ENCODE results near the gene SLX4.
"Not testable (repeated sequence)": the region's sequence is repeated elsewhere in the genome, so short reads cannot be mapped to it uniquely, and the experiment has no call there.

The SLX4 gene, protein sequence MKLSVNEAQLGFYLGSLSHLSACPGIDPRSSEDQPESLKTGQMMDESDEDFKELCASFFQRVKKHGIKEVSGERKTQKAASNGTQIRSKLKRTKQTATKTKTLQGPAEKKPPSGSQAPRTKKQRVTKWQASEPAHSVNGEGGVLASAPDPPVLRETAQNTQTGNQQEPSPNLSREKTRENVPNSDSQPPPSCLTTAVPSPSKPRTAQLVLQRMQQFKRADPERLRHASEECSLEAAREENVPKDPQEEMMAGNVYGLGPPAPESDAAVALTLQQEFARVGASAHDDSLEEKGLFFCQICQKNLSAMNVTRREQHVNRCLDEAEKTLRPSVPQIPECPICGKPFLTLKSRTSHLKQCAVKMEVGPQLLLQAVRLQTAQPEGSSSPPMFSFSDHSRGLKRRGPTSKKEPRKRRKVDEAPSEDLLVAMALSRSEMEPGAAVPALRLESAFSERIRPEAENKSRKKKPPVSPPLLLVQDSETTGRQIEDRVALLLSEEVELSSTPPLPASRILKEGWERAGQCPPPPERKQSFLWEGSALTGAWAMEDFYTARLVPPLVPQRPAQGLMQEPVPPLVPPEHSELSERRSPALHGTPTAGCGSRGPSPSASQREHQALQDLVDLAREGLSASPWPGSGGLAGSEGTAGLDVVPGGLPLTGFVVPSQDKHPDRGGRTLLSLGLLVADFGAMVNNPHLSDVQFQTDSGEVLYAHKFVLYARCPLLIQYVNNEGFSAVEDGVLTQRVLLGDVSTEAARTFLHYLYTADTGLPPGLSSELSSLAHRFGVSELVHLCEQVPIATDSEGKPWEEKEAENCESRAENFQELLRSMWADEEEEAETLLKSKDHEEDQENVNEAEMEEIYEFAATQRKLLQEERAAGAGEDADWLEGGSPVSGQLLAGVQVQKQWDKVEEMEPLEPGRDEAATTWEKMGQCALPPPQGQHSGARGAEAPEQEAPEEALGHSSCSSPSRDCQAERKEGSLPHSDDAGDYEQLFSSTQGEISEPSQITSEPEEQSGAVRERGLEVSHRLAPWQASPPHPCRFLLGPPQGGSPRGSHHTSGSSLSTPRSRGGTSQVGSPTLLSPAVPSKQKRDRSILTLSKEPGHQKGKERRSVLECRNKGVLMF (N-terminal part only)

DNA sequence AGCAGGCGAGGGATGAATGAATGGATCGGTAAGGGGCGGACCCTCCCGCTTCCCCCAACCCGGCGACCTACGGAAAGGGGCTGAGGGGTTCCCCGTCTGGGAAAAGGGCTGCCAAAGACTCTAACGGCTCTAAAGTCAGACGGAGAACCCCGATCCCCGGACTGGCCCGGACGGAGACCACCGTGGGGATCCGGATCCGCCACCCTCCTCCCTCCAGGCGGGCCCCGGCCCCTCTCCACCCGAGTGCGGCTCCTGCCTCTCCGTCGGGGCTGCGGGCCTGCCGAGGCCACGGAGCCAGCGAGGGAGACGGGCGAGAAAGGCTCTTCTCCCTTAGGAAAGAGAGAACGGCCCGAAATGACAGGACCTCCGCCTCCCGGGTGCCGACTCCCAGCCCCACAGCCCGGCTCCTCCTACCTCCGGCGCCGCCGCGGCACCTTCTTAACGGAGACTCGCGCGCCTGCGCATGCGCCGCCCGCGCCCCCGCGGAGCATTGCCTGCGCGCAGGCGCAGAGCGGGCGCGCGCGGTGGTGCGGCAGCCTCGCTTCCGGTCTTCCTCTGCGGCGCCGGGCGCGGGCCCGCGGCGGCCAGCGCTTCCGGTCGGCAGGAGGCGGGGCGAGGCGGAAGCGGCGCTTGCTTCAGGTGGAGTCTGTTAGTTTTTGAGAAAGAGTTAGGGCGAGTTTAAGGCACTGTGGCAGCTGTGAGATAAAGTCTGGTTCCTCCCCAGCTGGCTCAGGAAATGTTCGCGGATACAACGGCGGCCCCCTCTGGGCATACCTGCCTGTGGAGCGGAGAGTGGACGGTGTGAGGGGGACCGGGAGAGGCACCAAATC lies at the start of gene SLX4:
SLX4 (minus strand) TSS at position 461 of the 830 bp plus-strand sequence. CDS start 2,642 bp downstream, outside the sequence.
- DNase-seq, result peak; percentile 56 to 90

DNA sequence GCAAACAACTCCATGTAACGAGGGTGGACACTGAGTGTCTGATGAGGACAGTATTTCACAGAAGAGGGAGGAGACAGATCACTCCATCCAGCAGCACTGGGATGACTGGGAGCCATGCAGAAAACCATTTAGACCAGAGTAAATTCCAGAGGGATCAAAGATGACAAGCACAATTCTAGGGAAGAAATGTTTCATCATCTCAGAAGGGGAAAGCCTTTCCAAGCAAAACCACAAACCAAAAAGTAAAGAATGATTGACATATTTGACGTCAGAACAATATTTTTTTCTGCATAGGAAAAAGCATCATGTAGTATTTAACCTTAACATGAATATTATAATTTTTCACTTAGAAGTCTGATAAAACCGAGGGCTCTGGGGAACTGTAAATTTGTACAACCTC lies 47.8 kb upstream of the SLX4 start:
- no peak for DNase-seq

DNA sequence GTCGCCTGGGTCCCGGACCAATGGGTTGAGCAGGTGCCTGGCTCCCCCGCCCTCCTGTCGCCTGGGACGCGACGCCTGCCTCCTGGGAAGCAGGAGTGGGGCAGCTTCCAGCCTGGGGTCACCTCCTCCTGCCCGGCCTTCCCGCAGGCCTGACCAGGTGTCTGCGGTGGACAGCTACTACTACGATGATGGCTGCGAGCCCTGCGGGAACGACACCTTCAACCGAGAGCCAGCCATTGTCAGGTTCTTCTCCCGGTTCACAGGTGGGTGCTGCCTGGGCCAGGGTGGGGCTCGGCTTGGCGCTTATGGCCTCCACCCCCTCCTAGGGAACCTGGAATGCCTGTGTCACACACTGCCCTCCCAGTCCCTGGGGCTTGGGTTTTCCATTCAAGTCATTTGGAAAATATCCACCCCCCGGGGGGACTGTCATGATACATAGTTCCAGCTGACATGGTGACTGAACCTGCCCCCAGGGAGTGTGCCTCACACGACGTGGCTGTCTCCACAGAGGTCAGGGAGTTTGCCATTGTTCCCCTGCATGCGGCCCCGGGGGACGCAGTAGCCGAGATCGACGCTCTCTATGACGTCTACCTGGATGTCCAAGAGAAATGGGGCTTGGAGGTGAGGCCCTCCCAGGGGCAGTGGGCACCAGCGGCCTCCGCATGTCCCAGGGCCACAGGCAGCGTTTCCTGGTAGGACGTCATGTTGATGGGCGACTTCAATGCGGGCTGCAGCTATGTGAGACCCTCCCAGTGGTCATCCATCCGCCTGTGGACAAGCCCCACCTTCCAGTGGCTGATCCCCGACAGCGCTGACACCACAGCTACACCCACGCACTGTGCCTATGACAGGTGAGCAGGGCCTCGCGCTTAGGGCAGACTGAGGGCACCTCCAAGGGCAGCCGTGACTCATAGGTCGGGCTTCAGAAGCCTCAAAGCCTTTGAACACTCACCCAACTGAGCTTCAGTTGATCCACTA lies 45.4 kb upstream of the SLX4 start:
- no peak for DNase-seq

DNA sequence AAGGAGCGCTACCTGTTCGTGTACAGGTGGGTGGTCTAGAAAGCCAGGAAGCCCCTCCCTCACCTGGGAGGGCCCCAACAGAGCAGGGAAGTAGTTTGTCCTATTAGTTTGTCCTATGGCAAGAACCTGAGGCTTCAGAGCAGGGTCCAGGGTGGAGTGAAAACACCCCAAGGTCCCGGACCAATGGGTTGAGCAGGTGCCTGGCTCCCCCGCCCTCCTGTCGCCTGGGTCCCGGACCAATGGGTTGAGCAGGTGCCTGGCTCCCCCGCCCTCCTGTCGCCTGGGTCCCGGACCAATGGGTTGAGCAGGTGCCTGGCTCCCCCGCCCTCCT lies 44.7 kb upstream of the SLX4 start:
- DNase-seq, result not testable (repeated sequence)

DNA sequence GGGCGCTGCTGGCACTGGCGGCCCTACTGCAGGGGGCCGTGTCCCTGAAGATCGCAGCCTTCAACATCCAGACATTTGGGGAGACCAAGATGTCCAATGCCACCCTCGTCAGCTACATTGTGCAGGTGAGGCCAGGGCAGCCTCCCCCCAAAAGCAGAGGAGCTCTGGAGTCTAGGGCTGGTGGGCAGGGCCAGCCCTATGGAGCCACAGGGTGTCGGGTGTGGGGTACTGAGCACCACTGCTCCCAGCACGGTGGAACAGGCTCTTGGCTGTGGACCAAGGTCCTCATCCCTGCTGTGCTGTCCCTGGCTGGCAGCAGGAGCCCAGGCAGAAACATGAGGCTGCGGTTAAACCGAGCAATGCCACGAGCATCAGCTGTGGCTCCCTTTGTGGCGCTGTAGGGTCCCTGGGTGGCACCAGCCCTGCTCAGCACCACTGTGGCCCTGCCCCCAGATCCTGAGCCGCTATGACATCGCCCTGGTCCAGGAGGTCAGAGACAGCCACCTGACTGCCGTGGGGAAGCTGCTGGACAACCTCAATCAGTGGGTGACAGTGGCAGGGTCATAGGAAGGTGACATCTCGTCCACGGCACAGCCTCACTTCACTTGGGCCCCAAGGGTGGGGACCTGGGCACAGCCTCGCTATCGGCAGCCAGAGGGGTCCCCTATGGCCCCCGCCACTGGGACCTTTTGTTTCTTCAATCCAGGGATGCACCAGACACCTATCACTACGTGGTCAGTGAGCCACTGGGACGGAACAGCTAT lies 44.2 kb upstream of the SLX4 start:
- DNase-seq, result no peak

DNA sequence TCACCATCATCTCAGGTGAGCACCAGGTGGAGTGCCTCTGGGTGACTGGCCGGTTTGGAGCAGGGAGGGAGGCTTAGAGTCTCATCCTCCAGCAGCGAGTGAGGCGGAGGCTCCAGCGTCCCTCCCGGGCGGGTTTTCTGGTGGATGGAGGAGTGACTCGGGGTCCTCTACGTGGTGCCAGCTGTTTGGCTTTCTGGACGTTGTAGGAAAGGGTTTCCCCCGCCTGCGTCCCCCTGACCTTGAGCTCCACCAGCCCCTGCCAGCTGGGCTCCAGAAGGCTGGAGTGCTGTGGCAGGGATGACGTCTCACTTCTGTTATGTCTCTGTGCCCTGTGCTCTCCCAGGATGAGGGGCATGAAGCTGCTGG lies 43.6 kb upstream of the SLX4 start:
- no peak for DNase-seq

DNA sequence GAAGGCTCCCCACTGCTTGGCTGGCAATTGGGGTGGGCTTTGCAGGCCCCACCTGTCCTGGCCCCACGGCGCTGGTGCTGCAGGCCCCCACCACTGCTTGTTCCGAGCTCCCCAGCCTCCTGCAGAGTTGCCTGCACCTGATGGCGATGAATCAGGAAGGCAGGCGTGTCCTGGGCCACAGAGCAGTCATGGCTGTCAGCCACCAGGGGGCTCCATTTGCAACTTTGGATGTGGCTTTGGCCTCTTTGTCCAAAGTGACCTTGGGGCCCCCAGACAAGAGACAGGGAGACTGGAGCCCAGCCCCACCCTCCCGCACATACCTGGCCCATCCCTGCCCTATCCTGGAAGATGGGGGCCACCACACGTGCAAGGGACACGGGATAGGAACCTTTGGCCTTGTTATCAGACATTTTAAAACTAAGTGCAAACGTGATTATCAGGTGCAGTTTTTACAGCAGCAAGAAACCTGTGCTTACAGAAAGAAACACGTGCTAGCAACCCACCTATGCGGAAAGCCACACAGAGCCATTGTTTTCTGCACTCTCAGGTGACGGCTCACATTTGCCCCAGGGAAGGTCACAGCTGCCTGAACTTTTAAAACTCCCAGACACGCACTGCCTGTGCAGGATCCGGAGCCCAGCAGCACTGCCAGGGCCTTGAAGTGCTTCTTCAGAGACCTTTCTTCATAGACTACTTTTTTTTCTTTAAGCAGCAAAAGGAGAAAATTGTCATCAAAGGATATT lies 43.0 kb upstream of the SLX4 start, which contains the start of gene DNASE1:
DNASE1 (plus strand) TSS at position 443 of the 743 bp plus-strand sequence. CDS start 683 bp downstream, outside the sequence.
- peak; percentile 7 to 61 for DNase-seq

DNA sequence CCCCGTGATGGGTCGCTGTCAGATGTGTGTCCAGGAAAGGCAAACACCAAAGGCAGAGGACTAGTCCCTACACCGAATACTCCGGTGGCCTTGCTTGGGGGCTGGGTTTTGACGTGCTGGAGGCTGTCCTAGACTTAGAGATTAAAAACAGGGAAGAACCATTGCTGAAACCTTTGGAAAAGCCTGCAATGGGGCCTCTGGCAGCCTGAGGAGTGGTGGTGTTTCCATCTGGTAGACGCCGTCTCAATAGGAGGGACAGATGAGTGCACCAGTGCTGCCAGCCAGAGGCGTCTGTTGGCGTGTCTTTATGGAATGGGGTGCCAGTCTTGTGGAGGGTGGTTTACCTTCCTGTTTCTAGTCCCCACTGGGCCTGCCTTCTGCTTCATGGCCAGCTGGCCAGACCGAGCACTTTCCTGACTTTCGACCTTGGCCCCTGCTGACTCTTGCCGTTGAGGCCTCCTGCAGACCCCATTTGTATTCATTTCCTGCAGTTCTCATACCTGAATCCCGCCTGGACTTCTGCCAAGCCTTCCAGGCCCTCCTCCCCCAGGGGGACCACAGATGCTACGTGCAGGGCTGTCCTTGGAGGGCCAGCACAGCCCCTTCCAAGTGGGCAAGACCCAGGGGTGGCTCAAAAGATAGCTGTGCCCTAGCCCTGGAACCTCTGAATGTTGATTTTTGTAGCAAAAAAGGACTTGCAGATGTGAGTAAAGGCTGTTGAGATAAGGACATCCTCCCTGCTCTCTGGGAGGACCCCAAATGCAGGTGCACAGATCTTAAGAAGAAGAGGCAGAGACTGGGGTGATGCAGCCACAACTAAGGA lies 41.2 kb upstream of the SLX4 start:
- no peak for DNase-seq

DNA sequence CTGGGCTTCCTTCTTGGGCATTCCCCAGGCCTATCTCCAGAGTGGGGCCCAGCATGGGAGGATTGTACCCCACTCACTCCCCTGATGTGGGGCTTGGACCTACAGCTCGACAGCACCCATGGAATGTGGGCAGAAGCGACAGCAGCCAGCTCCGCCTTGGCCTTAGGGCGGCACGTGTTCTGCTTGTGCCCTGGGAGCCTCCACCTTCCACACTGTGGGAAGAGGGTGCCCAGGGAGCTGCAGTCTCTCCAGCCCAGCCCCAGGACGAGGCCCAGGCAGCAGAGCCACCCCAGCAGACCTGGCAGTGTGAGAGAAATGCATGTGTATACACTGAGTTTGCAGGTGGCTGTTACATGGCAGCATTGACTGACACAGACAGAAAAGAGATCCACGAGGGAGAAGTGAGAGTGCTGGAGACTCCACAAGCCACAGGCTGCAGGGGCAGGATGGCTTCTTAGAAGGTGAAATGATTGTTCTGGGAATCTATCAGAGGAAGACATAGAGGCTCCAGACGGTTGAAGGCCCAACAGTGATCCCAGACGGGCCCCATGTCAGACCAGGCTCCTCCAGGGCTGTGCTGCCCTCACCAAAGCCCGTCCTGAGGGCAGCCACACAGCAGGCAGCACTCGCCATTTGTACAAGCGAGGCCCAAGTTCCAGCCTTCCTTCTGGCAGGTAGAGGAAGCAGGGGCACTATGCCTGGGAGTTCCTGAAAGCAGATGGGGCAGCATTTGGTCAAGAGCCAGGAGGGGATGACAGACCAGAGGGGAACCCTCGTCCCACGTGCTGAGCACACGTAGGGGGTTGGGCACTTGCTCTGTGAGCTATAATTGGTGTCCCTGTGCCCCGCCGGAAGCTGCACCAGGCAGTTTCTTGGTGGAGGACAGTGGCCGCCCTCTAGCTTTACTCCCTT lies 40.3 kb upstream of the SLX4 start:
- no peak for DNase-seq

DNA sequence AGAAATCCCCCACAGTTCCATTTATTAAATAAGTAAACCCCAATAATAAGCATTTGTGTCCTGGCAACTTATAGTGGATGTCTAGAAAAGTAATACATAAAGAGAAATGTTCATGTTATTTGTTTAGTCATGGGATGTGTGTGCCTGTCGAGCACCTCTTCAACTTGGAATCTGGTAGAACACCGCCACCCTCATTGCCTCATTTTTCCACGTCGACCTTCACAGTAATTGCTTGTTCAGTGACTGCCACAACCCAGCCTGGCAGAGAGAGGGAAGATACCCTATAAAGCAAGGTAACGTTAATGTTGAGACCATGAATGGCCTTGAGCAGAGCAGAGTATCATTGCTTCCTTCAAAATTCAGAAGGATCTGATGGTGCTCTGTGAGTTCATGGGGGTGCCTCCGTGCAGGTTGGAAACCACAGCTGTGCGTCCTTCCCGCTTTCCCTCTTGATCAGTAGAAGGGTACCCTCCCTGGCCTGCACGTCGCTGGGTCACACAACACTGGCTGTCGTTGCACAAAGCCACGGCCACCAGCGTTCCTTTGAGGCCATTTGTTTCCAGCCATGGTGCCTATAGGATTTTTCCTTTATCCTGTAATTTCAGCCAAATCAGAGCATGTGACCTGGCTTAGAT lies 39.3 kb upstream of the SLX4 start:
- no peak for DNase-seq

DNA sequence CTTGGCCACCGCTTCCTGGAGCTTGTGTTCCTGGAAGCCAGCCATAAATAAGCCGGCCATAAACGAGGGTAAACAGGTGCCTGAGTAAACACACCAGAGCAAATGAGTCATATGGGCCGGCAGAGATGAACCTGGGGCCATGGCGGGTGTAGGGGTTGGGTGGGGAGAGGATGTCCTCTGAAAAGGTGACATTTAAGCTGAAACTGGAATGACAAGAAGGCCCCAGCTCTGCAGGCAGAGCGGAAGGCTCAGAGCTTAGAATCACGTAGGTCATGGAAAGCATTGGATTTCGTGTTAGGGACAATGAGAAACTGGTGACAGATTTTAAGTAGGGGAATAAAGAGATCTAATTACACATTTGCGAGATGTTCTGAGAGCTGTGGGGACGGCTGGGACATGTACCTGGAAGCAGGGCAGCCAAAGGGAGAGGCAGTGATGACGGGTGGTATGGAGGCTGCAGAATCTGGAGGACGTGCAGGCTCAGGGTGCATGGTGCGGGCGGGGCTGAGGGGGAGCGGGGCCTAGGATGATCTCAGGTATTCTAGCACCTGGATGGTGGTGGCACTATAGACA lies 35.0 kb upstream of the SLX4 start:
- DNase-seq, result peak in 1 of 2 experiments; percentile 26

DNA sequence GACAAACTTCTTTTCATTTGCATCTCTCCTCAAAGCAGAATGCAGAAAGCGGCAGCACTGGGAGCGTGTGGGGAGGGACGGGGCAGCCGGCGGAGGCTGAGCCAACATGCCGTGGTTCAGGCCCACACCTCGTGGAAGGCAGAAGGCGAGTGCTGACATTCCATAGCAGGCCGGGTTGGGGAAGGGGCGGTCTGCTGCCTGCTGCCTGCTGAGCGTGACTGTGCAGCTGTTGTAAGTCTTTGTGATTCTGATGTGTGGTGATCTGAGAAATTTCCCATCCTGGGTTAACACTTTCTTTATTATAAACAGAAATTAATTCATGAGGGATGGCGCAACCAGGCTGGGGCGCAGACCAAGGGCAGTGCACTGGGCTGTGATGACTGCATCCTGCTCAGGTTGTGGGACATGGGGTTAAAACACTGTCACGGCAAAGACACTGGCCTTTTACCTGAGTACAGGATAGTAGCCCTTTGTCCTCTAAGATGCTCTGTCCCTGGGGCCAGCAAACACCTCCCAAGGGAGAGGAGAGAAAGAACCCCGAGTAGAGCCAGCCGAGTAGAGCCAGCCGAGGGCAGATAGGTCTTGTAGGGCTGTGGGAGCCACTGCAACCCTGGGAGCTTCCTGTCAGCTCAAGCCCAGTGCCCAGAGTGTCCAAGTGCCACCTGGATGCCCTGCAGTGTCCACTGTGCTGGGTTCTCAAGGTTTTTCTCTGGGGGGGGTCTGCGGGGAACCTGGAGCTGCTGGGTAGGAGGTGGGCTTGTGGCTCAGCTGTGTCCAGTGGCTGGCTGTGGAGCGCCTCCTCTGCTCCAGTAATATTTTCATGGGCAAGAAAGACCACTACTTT lies 34.3 kb upstream of the SLX4 start:
- peak in 1 of 2 experiments; percentile 43 for DNase-seq

DNA sequence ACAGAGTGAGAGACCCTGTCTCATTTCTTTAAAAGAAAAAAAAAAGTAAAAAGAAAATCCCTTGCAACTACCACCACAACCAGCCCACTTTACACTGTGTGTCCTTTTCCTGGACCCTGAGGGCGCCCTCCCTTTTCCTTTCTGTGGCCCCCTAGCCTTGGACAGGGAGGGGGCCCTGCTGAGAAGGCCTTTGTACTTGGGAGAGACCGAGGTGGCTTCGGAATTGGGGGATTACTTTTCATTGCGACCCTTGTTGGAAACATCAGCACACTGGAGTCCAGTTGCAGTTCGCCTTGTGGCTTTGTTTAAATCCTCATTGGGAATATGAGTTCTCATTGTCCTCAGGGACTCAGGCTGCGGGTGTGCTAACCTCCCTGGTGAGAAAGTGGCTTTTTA lies 33.7 kb upstream of the SLX4 start:
- DNase-seq, result no peak

DNA sequence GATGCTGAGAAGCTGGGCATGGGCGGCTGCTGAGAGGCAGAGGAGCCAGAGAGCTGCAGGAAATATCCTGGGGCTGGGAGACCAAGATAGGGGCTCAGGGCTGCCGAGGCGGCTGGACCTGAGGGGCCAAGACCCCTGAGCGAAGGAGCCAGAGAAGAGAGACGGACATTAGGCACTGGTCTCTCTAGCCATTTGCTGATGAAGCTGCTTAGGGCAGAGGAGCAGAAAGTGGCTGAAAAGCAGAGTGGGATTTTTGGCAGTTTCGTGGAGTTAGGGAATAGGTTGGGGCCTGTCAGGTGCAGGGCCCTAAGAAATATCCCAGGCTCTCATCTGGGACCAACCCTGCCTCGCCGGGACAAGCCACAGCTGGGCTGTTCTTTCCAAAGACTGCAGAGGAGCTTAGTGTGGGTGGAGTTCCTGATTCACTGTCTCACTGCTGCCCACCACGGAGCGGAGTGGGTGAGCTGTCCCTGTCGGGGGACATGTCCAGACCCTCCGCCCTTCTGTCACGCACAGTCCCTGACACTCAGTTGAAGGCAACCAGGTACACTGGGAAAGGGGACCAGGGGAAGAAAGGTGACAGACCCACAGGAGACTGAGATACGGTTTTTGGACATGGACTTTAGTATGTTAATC lies 31.8 kb upstream of the SLX4 start:
- no peak for DNase-seq

DNA sequence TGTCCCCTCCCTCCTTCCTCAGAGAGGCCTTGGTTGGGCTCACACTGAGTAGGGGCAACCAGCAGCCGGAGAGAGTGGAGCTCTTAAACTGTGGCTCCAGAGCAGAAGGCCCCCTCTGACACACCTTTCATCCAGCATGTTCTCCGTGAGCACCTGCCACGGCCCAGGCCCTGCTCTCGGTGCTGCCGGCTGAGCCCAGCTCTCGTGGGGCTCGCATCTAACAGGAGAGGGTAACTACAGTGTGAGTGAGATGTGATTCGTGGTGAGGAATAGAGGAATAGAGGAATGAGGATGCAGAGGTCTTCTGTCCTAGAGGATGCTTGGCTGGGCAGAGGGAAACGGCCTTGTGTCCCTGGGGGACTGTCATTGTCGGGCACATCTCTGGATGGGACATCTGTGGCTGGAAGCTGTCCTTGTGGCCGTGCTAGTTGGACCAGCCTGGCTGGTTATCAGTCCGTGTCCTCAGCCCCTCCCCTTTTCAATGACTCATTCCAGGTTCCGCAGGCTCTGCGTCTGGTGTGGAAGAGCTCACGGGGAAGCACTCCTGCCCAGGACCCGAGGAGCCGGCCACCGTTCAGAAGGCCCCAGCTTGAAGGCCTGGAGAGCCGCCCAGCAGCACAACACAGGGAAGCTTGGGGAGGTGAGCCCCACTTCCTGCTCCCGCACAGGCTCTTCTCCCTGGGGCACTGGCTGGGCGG lies 31.1 kb upstream of the SLX4 start:
- no peak for DNase-seq
